ENCODE measurements around the gene ETS2.

DNA sequence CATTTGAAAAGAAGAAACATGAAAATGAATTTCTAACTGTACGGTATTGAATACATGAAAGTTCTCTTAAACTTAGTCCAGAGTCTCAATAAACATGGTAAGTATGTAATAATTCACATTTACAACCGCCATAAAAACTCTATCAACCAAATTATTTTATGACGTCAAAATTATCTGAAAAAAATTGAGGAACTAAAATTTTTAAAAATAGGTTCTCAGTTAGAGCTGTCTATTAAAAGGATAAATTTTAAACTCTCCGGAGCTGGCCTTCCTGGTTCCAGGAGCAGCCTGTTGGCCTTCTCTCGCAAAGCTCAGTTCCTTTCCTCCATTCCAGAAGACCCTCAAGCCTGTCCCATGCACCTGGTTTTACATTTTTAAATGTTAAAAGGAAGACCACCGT lies 18.7 kb upstream of the ETS2 start:
- TF ChIP-seq, protein P1, sequence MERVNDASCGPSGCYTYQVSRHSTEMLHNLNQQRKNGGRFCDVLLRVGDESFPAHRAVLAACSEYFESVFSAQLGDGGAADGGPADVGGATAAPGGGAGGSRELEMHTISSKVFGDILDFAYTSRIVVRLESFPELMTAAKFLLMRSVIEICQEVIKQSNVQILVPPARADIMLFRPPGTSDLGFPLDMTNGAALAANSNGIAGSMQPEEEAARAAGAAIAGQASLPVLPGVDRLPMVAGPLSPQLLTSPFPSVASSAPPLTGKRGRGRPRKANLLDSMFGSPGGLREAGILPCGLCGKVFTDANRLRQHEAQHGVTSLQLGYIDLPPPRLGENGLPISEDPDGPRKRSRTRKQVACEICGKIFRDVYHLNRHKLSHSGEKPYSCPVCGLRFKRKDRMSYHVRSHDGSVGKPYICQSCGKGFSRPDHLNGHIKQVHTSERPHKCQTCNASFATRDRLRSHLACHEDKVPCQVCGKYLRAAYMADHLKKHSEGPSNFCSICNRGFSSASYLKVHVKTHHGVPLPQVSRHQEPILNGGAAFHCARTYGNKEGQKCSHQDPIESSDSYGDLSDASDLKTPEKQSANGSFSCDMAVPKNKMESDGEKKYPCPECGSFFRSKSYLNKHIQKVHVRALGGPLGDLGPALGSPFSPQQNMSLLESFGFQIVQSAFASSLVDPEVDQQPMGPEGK (CRISPR knock-in tag; IDR thresholded peaks at IDR 0.05; ENCODE audit: borderline replicate concordance), result no peak
- no peak for TF ChIP-seq ARNTL (CRISPR knock-in tag; IDR thresholded peaks at IDR 0.05; ENCODE audit: borderline replicate concordance, low read depth)
- no peak for TF ChIP-seq ZNF8 (CRISPR knock-in tag; IDR thresholded peaks at IDR 0.05)
- no peak for TF ChIP-seq ZNF565 (CRISPR knock-in tag; conservative IDR thresholded peaks at IDR 0.05; ENCODE audit: low read depth)

Data from SK-N-SH treated with all-trans-retinoic acid at 6 μM for 48 hours (cell line).